NCI-H2107 treated with DMSO at 0.1 percent for 48 hours (cell line): Measurements from ENCODE around the gene TMC3.

Experiments
- DNase-seq: peaks from one replicate; lab custom pipeline; 2025; ENCODE audit not compliant: unreplicated experiment; lab: John Stamatoyannopoulos, UW

The TMC3 gene

DNA sequence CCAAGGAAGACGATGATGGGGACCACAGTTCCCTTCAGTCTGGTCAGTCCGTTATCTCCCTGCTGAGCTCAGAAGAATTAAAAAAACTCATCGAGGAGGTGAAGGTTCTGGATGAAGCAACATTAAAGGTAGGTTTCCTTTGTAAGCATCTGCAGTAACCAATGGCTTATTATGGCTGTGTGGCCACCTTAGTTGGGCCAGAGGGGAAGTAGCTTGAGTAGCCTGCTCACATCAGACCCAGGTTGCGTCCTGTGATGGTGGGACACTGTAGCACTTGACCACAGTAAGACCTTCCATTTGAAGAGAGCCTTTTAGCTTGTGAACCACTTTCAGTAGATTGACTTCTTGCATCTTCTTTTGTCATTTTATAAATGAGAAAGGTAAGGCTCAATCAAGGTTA, 72.6 kb downstream of the TMC3 start:
- DNase-seq, result no peak

DNA sequence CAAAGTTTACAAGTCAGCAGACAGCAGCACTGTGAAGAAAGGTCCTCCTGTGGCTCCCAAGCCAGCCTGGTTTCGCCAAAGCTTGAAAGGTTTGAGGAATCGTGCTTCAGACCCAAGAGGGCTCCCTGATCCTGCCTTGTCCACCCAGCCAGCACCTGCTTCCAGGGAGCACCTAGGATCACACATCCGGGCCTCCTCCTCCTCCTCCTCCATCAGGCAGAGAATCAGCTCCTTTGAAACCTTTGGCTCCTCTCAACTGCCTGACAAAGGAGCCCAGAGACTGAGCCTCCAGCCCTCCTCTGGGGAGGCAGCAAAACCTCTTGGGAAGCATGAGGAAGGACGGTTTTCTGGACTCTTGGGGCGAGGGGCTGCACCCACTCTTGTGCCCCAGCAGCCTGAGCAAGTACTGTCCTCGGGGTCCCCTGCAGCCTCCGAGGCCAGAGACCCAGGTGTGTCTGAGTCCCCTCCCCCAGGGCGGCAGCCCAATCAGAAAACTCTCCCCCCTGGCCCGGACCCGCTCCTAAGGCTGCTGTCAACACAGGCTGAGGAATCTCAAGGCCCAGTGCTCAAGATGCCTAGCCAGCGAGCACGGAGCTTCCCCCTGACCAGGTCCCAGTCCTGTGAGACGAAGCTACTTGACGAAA, 74.3 kb downstream of the TMC3 start:
- DNase-seq, result no peak

DNA sequence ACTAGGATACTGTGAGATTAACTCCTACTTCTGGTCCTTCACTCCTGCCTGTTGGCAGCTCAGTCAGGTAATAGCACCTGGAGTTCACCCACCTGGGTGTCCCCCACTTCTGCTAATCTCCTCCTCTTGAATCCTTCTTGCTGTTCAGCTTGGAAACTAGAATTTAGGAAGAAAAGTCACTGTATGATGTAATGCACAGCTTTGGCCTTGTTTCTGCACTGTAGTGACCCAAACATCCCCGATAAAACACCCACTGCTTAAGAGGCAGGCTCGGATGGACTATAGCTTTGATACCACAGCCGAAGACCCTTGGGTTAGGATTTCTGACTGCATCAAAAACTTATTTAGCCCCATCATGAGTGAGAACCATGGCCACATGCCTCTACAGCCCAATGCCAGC, 74.9 kb downstream of the TMC3 start:
- DNase-seq, result no peak

- DNase-seq, result no peak
These were observed 75.4 kb downstream of the TMC3 start for GRCh38 chr15:81298611-81299010.

GRCh38 chr15:81297603-81298575, 76.1 kb downstream of the TMC3 start:
- DNase-seq, result no peak

DNA sequence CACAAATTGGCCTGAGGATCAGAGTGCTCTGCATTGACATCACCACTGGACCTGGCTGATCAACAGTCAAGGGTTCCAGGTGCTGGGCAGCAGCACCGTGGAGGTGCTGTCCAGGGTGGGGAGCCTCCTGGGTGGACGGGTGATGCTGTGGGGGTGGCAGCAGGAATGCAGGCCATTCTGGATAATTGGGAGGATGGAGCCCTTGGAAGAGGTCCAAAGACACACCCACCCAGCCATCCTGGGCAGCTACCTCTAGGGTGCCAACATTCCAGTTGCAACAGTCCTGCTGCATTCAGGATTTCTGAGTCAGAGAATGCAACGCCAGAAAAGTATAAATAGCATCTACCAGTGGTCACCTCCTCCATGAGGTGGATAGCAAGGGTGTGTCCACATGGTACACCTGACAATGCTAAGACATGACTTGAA, 76.9 kb downstream of the TMC3 start:
- no peak for DNase-seq

- no peak for DNase-seq
These were observed 77.3 kb downstream of the TMC3 start for GRCh38 chr15:81296673-81297072.

GRCh38 chr15:81296186-81296585, 77.8 kb downstream of the TMC3 start:
- no peak for DNase-seq

DNA sequence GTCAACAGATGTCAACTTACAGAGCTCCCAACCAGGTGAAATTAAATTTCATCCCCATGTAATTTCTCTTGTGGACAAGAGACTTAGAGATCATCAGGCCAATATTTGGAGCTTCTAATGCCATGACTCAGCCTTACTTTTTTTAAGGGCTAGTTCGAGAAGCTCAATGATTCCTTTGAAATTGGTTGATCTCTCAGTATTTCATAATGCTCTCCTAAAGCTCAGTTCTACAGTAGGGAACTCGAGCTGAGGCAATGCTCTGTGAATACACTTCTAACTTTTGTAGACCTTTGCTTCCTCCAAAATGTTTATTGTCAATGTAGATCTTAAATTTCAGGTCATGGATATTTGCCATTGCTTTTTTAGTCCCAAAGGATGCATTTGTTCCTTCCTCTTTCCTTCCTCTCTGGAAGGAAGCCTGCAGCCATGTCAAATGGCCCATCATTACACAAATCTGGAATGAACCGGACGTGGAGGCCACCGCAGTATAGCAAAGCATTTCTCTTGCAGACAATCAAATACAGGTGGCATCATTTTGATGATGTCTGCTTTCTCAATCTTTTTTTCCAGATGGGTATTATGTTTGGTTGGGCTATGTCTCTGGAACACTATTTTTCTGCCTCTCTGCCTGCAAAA, 78.4 kb downstream of the TMC3 start:
- no peak for DNase-seq

DNA sequence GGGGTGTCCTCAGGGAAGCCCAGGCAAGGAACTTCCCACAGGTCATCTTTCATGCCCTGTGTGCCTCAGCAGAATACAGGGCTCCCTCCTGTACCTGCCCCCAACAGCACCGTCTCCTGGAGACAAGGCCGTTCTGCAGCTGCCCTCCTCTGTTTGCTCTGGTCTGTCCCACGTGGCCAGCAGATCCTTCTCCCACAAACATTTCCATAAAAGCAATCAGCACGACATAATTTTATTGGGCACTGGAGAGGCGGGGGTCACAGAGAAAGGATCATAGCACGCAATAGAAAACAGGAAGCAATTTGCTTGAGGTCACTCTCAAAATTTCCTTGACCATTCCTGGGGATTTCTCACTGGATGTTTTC, 79.5 kb downstream of the TMC3 start:
- no peak for DNase-seq

DNA sequence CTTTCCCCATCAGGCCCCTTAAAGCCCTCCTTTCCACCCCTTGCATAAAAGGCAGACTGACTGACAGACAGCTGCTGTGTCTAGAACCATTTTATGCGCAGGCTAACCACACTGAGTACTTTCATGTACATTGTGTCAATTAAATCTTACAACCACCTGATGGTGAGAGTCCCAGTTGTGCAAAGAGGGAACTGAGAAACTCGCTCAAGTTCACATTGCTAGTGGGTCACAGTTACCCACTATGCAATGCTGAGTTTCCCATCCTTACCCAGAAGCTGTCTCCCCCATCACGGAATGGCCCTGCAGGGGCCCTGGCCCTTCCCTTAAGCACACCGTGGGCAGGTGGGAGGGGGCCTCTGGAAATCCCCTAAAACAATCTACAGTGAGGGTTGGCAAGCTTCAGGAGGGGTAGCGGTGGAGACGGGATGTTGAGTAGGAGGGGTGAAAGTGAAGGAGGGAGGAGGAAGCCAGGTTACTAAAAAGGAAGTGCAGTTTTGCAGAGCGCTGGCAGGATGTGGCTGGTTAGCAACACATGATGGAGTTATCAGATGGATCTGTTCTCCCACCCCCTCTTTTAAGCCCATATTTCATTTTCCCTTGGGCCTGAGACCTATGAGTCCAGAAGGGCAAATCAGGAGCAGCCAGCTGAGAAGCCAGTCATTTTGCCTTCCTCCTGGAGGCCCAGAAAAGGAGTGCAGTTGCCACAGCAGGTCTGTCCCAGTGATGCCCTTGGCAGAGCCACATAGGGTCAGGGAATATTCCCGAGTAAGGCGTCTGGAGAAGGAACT, 80.1 kb downstream of the TMC3 start:
- DNase-seq, result no peak

DNA sequence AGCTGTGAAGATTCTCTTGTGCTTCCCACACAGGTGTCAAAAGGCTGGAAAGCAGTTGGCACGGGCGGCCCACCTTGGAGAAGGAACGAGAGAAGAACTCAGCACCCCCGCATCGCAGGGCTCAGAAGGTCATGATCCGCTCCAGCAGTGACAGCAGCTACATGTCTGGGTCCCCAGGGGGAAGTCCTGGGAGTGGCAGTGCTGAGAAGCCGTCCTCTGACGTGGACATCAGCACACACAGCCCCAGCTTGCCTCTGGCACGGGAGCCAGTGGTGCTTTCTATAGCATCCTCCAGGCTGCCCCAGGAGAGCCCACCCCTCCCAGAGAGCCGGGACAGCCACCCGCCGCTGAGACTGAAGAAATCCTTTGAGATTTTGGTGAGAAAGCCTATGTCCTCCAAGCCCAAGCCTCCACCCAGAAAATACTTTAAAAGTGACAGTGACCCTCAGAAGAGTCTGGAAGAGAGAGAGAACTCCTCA, 81.5 kb downstream of the TMC3 start:
- DNase-seq, result no peak

- no peak for DNase-seq
These were observed 82.0 kb downstream of the TMC3 start for GRCh38 chr15:81291916-81292522.

- DNase-seq, result no peak
These were observed 84.1 kb downstream of the TMC3 start for GRCh38 chr15:81289910-81290309.

DNA sequence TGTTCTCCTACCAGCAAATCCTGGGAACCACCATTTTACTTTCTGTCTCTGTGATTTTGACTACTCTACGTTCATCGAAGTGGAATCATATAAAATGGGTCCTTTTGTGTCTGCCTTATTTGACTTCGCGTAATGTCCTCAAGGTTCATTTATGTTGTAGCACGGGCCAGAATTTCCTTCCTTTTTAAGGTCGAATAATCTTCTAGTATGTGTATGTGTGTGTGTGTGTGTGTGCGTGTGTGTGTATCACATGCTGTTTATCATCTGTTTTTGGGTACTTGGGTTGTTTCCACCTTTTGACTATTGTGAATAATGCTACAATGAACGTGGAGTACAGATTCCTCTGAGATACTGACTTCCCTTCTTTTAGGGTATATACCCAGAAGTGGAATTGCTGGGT, 85.4 kb downstream of the TMC3 start:
- no peak for DNase-seq

GRCh38 chr15:81288040-81288439, 86.0 kb downstream of the TMC3 start:
- no peak for DNase-seq

DNA sequence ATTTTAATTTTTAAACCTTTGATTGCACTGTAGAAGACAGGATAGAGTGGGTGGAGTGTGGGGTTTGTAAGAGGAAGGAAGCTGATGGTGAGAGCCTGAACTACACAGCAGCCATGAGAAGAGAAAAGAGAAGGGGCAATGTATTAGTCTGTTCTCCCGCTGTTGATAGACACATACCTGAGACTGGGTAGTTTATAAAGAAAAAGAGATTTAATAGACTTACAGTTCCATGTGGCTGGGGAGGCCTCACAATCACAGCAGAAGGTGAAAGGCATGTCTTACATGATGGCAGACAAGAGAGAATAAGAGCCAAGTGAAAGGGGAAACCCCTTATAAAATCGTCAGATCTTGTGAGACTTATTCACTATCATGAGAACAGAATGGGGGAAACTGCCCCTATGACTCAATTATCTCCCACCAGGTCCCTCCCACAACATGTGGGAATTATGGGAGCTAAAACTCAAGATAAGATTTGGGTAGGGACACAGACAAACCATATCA, 87.3 kb downstream of the TMC3 start:
- no peak for DNase-seq

DNA sequence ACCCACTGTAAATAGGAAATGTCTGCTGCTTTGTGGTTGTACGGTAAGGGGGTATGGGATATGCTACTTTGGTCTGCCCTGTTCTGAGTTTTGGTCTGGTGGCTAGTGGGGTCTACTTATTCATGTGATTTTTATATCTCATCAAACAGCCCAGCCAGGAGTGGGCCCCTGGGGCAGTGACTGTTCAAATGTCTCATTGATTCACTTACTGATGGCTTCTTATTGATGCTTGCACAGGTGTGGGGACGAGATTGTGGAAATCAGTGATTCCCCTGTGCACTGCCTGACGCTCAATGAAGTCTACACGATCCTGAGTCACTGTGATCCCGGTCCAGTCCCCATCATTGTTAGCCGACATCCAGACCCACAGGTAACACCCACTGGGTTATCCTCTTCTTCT, 88.6 kb downstream of the TMC3 start:
- DNase-seq, result no peak

DNA sequence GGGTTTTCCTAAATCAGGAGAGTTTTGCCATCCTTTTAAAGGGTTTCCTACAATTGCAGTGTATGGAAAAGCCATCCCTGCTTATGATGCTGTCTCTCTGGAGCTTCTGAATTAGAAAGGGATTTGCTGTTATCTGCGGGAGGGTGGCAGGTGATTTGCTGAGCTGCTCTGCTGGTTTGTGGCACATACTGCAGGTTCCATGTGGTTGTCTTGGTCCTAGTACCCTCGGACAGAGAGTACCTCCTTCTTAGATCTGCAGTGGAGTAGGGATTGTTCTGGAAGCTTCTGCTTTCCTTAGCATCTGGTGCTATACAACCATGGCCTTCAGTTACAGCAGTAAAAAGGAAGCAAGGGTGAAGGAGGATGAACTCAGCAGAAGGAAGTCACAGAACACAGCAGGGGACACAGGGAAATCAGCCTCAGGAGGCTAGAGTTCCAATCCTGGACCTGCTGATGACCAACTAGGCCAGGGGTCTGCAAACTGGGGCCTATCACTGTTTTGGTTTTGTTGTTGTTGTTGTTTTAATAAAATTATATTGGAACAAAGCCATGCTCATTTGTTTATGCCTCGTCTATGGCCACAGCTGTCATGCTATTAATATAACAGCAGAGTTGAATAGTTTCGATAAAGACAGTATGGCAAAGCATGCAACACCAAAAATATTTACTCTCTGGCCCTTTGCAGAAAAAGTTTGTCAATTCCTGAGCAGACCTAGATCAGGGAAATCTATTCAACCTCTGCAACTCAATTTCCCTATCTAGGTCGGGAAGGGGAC, 89.6 kb downstream of the TMC3 start:
- DNase-seq, result no peak

GRCh38 chr15:81282911-81283310, 91.1 kb downstream of the TMC3 start:
- no peak for DNase-seq
